22Rv1 (cell line): Measurements from ENCODE around the gene CEP126.

Experiments used
- H3K27ac ChIP-seq: fragments of 450-650 bp; 2 replicates; pipeline ENCODE4 v1.5.1; 2017
- ZFX ChIP-seq: fragments of 450-650 bp; IDR thresholded peaks from 2 replicates; pipeline ENCODE4 v1.6.1; 2017; ENCODE audit warnings: antibody characterized with exemption, borderline replicate concordance
- TF ChIP-seq, protein P1 (sequence below): fragments of 450-650 bp; IDR thresholded peaks from 2 replicates; pipeline ENCODE4 v1.5.1; 2017; ENCODE audit warnings: mild to moderate bottlenecking

CEP126 gene

DNA sequence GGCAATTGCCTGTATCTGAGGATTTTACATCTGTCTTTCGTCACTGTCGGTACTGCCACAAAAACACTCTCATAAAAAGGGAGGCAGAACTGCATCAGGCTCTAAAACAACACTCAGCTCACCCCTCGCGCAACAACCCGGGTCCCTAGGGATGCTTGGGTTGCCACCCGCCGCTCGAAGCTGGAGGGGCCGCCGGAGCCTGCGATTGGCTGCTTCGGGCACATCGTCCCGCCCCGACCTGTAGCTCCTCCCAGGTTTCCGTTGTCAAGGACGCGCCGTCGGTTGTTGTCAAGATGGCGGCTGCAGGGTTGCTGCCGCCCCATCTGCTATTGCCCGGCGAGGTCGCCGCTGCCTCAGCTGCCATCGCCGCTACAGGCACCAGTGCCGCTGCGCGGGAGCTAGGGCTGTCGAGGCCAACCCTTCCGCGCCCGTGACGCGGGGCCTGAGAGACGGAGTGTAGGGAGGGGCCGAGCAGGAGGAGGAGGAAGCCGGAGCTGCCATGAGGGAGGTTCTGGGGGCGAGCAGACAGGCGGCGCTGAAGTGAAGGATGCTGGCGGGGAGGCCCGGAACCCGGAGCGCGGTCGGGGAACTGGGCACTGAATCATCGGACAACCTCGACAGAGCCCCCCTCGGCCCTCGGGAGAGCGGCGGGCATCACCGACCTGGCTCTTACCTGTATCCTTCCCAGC lies at the start of gene CEP126:
CEP126 (plus strand) TSS at position 273 of the 689 bp plus-strand sequence; CDS start at position 548, 275 bp downstream.
- TF ChIP-seq, protein P1, sequence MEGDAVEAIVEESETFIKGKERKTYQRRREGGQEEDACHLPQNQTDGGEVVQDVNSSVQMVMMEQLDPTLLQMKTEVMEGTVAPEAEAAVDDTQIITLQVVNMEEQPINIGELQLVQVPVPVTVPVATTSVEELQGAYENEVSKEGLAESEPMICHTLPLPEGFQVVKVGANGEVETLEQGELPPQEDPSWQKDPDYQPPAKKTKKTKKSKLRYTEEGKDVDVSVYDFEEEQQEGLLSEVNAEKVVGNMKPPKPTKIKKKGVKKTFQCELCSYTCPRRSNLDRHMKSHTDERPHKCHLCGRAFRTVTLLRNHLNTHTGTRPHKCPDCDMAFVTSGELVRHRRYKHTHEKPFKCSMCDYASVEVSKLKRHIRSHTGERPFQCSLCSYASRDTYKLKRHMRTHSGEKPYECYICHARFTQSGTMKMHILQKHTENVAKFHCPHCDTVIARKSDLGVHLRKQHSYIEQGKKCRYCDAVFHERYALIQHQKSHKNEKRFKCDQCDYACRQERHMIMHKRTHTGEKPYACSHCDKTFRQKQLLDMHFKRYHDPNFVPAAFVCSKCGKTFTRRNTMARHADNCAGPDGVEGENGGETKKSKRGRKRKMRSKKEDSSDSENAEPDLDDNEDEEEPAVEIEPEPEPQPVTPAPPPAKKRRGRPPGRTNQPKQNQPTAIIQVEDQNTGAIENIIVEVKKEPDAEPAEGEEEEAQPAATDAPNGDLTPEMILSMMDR: peak; percentile 56
- no peak for TF ChIP-seq ZFX
- peak within 1 kb of the TSS; percentile 74 for H3K27ac ChIP-seq

DNA sequence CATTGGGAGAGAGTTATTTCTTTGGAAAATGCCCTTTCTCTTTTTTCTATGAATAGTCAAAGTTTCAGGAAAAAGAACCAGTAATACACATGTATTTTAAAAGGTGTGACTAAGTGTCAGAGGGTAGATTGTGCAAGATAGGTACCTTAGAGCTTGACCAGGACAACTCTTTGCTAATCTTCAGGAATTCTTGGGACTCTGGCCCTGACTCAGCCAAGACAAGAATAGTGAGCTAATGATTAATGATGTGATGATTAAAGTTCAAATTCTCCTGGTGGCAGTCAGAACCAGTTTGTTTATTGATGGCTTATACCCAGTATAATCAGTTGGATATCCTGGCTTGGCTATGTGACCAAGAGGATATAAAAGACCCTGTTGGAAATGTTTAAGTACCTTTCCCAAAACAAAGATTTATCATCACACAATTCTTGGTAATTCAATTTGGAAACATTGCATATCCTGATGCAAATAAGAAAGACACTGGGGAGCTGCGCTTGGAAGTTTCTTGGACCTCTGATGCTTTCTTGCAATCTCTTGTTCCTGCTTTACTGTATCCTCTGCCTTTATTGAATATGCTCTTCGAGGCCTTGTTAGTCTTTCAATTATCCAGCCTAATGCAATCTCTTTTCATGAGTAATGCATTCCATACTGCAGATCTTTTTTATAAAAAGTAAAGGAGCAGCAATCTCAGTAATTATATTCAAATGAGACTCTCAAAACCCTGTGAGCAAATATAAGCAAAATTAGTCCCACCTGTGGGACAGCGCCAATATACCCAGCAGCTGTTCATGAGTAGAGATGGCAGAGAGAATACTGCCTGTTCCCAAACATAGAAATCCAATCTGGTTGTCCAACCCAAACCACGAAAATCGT lies 48.0 kb upstream of the CEP126 start:
- H3K27ac ChIP-seq: peak overlapping the region; percentile 29
- TF ChIP-seq, protein P1: no peak
- no peak for TF ChIP-seq ZFX

DNA sequence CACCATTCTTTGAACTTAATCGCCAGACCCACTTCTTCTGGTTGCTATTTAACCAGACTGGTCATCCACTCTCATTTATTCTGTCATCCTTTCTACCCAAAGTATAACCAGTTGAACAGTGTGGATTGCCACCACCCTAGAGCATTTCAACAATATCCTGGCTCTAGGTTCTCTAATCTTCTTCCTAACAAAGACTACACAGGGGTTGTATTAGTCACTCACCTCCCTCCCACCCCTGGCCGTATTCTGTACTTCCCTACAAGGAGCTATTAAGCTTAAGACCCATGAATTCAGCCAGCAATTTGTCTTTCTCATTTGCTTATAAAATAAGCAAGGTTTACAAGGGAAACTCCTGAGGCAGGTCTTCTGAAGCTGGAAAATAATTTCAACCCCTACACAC lies 46.9 kb upstream of the CEP126 start:
- no peak overlapping the region for H3K27ac ChIP-seq
- TF ChIP-seq, protein P1: no peak

GRCh38 chr11:101870510-101870909 lies 44.3 kb upstream of the CEP126 start:
- TF ChIP-seq ZFX: no peak
- TF ChIP-seq, protein P1: no peak
- no peak overlapping the region for H3K27ac ChIP-seq

DNA sequence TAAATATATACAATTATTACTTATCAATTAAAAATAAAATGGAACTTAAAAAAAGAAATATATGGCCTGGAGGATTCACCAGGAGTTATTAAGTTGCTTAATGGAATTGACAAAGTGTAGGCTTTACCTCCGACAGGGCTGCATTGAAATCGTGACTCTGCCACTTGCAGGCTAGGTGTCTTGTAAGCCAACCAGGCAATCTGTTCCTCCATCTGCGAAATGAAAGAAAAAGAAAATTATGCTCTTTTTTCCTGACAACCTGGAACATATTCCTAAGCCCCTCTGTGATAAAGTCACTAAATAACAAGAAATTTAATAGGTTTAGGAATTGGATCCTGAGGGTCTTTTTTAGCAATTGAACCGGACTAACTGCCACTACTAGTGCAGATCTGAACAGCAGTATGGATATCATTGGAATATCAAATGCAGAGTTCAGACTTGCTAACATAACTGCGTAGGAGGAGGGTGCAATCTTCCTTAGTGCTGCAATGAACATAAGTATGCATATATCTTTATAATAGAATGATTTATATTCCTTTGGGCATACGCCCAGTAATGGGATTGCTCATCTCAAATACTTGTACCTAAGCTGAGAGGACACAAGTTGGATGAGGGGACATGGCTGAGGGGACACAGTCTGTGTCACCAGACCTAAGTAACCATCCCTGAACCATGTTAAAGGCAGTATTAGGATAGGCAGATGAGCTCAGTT lies 42.5 kb upstream of the CEP126 start:
- no peak overlapping the region for H3K27ac ChIP-seq
- no peak for TF ChIP-seq ZFX
- TF ChIP-seq, protein P1: no peak

DNA sequence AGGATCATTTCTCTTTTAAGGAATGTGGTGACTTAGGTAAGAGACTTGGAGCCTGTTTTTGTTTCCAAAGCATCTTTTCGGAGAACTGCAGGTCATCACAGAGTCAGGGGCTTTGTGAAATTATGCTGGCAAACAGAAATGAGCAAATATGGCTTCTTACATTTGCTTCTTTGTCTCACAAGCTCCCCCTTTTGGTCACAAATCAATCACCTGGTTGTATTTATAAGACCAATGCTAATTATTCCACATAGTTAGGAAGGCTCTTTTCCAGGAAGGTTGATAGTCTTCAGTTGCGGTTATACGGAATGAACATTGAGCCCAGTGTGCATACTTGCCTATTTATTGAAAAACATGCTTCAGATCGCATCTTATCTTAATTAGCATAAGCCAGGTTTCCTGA lies 34.6 kb upstream of the CEP126 start:
- no peak overlapping the region for H3K27ac ChIP-seq
- no peak for TF ChIP-seq ZFX
- TF ChIP-seq, protein P1: peak; percentile 75

GRCh38 chr11:101881586-101881985 lies 33.2 kb upstream of the CEP126 start:
- no peak overlapping the region for H3K27ac ChIP-seq
- TF ChIP-seq, protein P1: no peak
- TF ChIP-seq ZFX: no peak
